Smooth muscle cell of the pulmonary artery (primary cell): ENCODE results near the gene TTC8. TPM values are rescaled to one million over a fixed set of nuclear protein-coding genes. Genes with fewer than 3 reads are reported as not detected.

Experiments used
- total RNA-seq: library from RNA; depleted of rRNA; stranded (reverse); fragments of >200 nt; gene quantifications from 2 replicates; pipeline ENCODE4 v1.2.3, GENCODE V29; 2014

The TTC8 gene
- total RNA-seq: 22.6 and 24.4 TPM in 2 replicates

GRCh38 chr14:88824314-88825077, at the start of gene TTC8:
Gene TTC8 (plus strand): TSS chr14:88824651. CDS start chr14:88824708, 57 bp downstream.

GRCh38 chr14:88792473-88793258, 31.8 kb upstream of the TTC8 start, which contains the start of gene EML5:
Gene EML5 (minus strand): TSS chr14:88792953. CDS start chr14:88792503, 450 bp downstream.

Other genes with a start within 250 kb of the TTC8 start
- gene EML5, start 31.7 kb upstream of the TTC8 start, total RNA-seq: 0.13 and 0.20 TPM in 2 replicates